Measurements from ENCODE around the gene PRICKLE1.
"Not testable (repeated sequence)": the region's sequence is repeated elsewhere in the genome, so short reads cannot be mapped to it uniquely, and the experiment has no call there.

The PRICKLE1 gene

GRCh38 chr12:42541965-42542364 lies 47.6 kb downstream of the PRICKLE1 start:
- TF ChIP-seq, protein P1, sequence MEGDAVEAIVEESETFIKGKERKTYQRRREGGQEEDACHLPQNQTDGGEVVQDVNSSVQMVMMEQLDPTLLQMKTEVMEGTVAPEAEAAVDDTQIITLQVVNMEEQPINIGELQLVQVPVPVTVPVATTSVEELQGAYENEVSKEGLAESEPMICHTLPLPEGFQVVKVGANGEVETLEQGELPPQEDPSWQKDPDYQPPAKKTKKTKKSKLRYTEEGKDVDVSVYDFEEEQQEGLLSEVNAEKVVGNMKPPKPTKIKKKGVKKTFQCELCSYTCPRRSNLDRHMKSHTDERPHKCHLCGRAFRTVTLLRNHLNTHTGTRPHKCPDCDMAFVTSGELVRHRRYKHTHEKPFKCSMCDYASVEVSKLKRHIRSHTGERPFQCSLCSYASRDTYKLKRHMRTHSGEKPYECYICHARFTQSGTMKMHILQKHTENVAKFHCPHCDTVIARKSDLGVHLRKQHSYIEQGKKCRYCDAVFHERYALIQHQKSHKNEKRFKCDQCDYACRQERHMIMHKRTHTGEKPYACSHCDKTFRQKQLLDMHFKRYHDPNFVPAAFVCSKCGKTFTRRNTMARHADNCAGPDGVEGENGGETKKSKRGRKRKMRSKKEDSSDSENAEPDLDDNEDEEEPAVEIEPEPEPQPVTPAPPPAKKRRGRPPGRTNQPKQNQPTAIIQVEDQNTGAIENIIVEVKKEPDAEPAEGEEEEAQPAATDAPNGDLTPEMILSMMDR (IDR thresholded peaks at IDR 0.05; ENCODE audit: low read depth, low read length): no peak
- H3K4me3 ChIP-seq (replicated peaks in 1 of 2; ENCODE audit: low read depth in 2 of 2, low read length in 2 of 2): no peak overlapping the region
- no peak for DNase-seq (ENCODE audit: low read depth in 2 of 2)

GRCh38 chr12:42541308-42541707 lies 48.2 kb downstream of the PRICKLE1 start:
- H3K4me3 ChIP-seq (replicated peaks in 1 of 2; ENCODE audit: low read depth in 2 of 2, low read length in 2 of 2); DNase-seq (ENCODE audit: low read depth in 2 of 2): not testable (repeated sequence)

GRCh38 chr12:42539696-42540095 lies 49.9 kb downstream of the PRICKLE1 start:
- no peak for DNase-seq (ENCODE audit: low read depth in 2 of 2)
- TF ChIP-seq, protein P1 (IDR thresholded peaks at IDR 0.05; ENCODE audit: low read depth, low read length): no peak
- no peak overlapping the region for H3K4me3 ChIP-seq (replicated peaks in 1 of 2; ENCODE audit: low read depth in 2 of 2, low read length in 2 of 2)

DNA sequence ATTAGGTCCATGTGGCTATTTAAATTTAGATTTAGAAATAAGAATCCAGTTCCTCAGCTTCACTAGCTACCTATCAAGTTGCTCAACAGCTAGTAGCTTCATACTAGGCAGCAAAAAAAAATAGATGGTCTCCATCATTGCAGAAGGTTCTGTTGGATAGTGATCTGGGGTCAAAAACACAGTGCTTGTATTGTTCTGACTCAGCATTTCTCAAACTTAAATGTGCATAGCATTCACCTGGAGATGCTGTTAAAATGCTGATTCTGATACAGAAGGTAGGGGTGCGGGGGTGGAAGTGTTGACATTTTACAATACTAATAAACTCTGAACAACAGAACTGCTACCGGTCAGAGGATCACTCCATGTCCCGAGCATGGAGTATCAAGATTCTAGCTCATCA lies 51.3 kb downstream of the PRICKLE1 start:
- DNase-seq (ENCODE audit: low read depth in 2 of 2): no peak
- TF ChIP-seq, protein P1 (IDR thresholded peaks at IDR 0.05; ENCODE audit: low read depth, low read length): no peak
- H3K4me3 ChIP-seq (replicated peaks in 1 of 2; ENCODE audit: low read depth in 2 of 2, low read length in 2 of 2): no peak overlapping the region

DNA sequence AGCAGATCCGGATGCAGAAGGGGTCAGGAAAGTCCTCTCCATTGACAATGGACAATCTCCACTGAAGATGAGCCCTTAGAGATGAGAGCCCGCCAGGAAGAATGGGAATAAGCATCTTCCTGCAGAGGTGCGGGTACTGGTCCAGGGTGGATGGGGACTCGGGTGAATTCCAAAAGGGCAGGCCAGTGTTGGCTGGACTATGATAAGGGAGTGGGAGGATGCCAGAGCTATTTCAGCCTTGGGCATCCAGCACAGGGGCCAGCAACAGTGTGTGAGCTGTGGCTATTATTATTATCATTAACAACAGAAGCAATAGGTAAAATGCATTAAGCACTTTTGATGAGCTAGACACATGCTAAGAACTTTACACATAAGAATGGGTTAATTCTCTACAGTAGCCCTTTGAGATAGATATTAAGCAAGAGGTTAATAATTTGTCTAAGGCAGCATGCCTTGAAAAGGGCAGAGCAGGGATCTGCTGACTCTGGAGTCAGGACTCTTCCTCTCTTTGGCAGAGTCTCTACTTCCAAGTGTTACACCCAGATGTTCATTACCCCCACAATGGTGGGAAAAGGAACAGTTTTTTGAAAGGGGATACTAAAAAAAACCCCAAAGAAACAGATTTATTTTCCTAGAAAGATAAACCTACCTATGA lies 55.2 kb downstream of the PRICKLE1 start:
- no peak overlapping the region for H3K4me3 ChIP-seq (replicated peaks in 1 of 2; ENCODE audit: low read depth in 2 of 2, low read length in 2 of 2)
- DNase-seq (ENCODE audit: low read depth in 2 of 2): no peak
- TF ChIP-seq, protein P1 (IDR thresholded peaks at IDR 0.05; ENCODE audit: low read depth, low read length): no peak

DNA sequence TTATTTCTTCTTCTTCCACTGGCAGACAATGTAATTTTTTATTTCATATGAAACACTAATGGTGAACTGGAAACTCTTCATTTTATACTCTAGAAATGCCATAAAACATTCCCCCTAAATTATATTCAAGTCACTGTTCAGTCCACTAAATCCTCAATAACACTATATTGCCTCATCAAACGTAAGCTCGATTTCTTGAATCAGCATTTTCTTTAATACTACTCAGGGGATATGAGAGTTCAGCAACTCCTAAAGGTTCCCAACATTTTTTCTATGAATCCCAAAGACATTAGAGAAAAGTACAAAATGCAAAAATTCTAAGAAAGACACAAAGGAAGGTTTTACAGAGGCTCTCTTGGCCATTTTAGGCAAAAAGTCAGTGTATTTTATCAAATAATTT lies 59.3 kb downstream of the PRICKLE1 start:
- TF ChIP-seq, protein P1 (IDR thresholded peaks at IDR 0.05; ENCODE audit: low read depth, low read length): no peak
- no peak overlapping the region for H3K4me3 ChIP-seq (replicated peaks in 1 of 2; ENCODE audit: low read depth in 2 of 2, low read length in 2 of 2)
- DNase-seq (ENCODE audit: low read depth in 2 of 2): no peak

- no peak for DNase-seq (ENCODE audit: low read depth in 2 of 2)
- TF ChIP-seq, protein P1 (IDR thresholded peaks at IDR 0.05; ENCODE audit: low read depth, low read length): no peak
- H3K4me3 ChIP-seq (replicated peaks in 1 of 2; ENCODE audit: low read depth in 2 of 2, low read length in 2 of 2): no peak overlapping the region
These were observed 64.1 kb downstream of the PRICKLE1 start for GRCh38 chr12:42525444-42525843.
